Mucosa of descending colon (tissue), 3 donors: ENCODE data around the gene ZNF823. TPM values are rescaled to one million over a fixed set of nuclear protein-coding genes. Genes with fewer than 3 reads are reported as not detected.
A peak's percentile ranks its signal among the peaks of the same experiment; 100 is the strongest.
"Not testable (repeated sequence)": the region's sequence is repeated elsewhere in the genome, so short reads cannot be mapped to it uniquely, and the experiment has no call there.

ENCODE experiments used
- ATAC-seq: fragments of 200-7000 bp; cut with Tn5 transposase; one replicate; pipeline ENCODE4 v1.9.1; 2020; ENCODE audit warnings: mild to moderate bottlenecking, moderate library complexity
- DNase-seq, 3 donors: peaks; one replicate each; pipeline ENCODE4 v3.0.0-alpha.2; 2020
- H3K36me3 ChIP-seq: fragments of 200-600 bp; one replicate; pipeline ENCODE4 v1.8.0; 2021; ENCODE audit warnings: low read depth, mild to moderate bottlenecking
- H3K4me1 ChIP-seq: fragments of 200-600 bp; one replicate; pipeline ENCODE4 v1.8.0; 2021; ENCODE audit warnings: low read depth, mild to moderate bottlenecking
- H3K4me3 ChIP-seq: fragments of 200-600 bp; one replicate; pipeline ENCODE4 v1.8.0; 2021; ENCODE audit warnings: mild to moderate bottlenecking
- H3K9me3 ChIP-seq: fragments of 200-600 bp; one replicate; pipeline ENCODE4 v1.8.0; 2021; ENCODE audit warnings: mild to moderate bottlenecking
- CTCF ChIP-seq: fragments of 200-600 bp; IDR thresholded peaks from one replicate; pipeline ENCODE4 v1.8.0; 2022; ENCODE audit warnings: antibody characterized with exemption, mild to moderate bottlenecking
- intact Hi-C, 2 donors: fragments of 100-400 bp; cut with DNase I in 1 of 2; cut with micrococcal nuclease in 1 of 2; formaldehyde crosslinking; loops; one replicate each; pipeline versions ENCODE4 v1.11.0 to v1.11.1; 2022; cut with DNase I, micrococcal nuclease
- total RNA-seq, 3 donors: library from RNA; stranded (reverse); fragmentation: NEBNext Ultra II Directional in 2 of 3; extraction: Animal tissue kit (Norgen Biotek cat#: 25700) in 2 of 3; gene quantifications; one replicate each; pipeline versions ENCODE4 v1.2.1 to v1.2.4, GENCODE V29; 2021 to 2023
- donor health status: DM: no; HTN: no; CAD: no; lungs with moderate emphysema.
- donor health status: DM: no; HTN: no; CAD: no.
- donor health status: DM: no; HTN: yes; CAD: no.

The ZNF823 gene
- total RNA-seq, 3 donors from 2014 or later = 12.1 to 17.8 (median 13.1) TPM

- H3K4me3 ChIP-seq = no peak overlapping the region
- TF ChIP-seq CTCF = no peak
- no peak for DNase-seq
- no peaks in the 10 kb centered on the region for H3K4me1 ChIP-seq
- ATAC-seq = no peak
- peaks cover 82% of the 10 kb centered on the region for H3K9me3 ChIP-seq
- peaks cover 21% of the 10 kb centered on the region for H3K36me3 ChIP-seq
- intact Hi-C loops = no loop called here
These were observed 41.8 kb upstream of the ZNF823 start for GRCh38 chr19:11780431-11781020.

- H3K4me3 ChIP-seq, intact Hi-C loops, DNase-seq, H3K4me1 ChIP-seq, ATAC-seq: not testable (repeated sequence)
- H3K36me3 ChIP-seq = peaks cover 21% of the 10 kb centered on the region
- peaks cover 73% of the 10 kb centered on the region for H3K9me3 ChIP-seq
These were observed 37.9 kb upstream of the ZNF823 start for GRCh38 chr19:11776669-11777068.

- ATAC-seq, intact Hi-C loops, H3K4me1 ChIP-seq, H3K4me3 ChIP-seq, H3K36me3 ChIP-seq, DNase-seq: not testable (repeated sequence)
- H3K9me3 ChIP-seq = peaks cover 31% of the 10 kb centered on the region
These were observed 32.8 kb upstream of the ZNF823 start for GRCh38 chr19:11771520-11771919.

- intact Hi-C loops = no loop called here
These were observed 31.2 kb upstream of the ZNF823 start for GRCh38 chr19:11769995-11770394.

GRCh38 chr19:11767633-11768133, 28.9 kb upstream of the ZNF823 start:
- no peak for TF ChIP-seq CTCF
- Histone ChIP-seq H3K4me1 (peaks cover 9% of the 10 kb centered on the region), H3K4me3 (peak overlapping the region; percentile 66), H3K36me3 (no peaks in the 10 kb centered on the region), H3K9me3 (peaks cover 5% of the 10 kb centered on the region)
- intact Hi-C loops = no loop called here
- ATAC-seq (peak; percentile 61), DNase-seq (peak; percentile 64 to 79 (median 74))

More at GRCh38 chr19:11769995-11770394, 31.2 kb upstream of the ZNF823 start:
- peaks cover 9% of the 10 kb centered on the region for H3K4me1 ChIP-seq
- peaks cover 22% of the 10 kb centered on the region for H3K9me3 ChIP-seq
- no peaks in the 10 kb centered on the region for H3K36me3 ChIP-seq
- TF ChIP-seq CTCF = no peak
- DNase-seq = no peak
- H3K4me3 ChIP-seq = no peak overlapping the region
- ATAC-seq = no peak

GRCh38 chr19:11766597-11767591, 28.1 kb upstream of the ZNF823 start, which contains the start of gene ZNF441:
ZNF441 (plus strand) TSS chr19:11767000; CDS start chr19:11767194, 194 bp downstream.
- TF ChIP-seq CTCF = no peak
- DNase-seq = peak; percentile 98 to 100 (median 100)
- intact Hi-C loops = no loop called here
- peak; percentile 99 for ATAC-seq
- Histone ChIP-seq H3K9me3 (no peaks in the 10 kb centered on the region), H3K36me3 (no peaks in the 10 kb centered on the region), H3K4me1 (peaks cover 9% of the 10 kb centered on the region), H3K4me3 (peak within 1 kb of the TSS; percentile 66)
